ENCODE measurements around the gene MLPH.
"Not testable (repeated sequence)": the region's sequence is repeated elsewhere in the genome, so short reads cannot be mapped to it uniquely, and the experiment has no call there.

Gene MLPH

GRCh38 chr2:237588044-237588696 lies 101.1 kb downstream of the MLPH start:
- DNase-seq = no peak

GRCh38 chr2:237590272-237591140 lies 103.5 kb downstream of the MLPH start, which contains the start of gene RAB17:
TSS of gene RAB17 (minus strand) at chr2:237590734. CDS start at chr2:237586154, 4,580 bp downstream.
- peak; percentile 46 for DNase-seq

- no peak for DNase-seq
Observed at GRCh38 chr2:237591141-237591881, 104.3 kb downstream of the MLPH start.

GRCh38 chr2:237592425-237592980 lies 105.5 kb downstream of the MLPH start:
- DNase-seq = no peak

DNA sequence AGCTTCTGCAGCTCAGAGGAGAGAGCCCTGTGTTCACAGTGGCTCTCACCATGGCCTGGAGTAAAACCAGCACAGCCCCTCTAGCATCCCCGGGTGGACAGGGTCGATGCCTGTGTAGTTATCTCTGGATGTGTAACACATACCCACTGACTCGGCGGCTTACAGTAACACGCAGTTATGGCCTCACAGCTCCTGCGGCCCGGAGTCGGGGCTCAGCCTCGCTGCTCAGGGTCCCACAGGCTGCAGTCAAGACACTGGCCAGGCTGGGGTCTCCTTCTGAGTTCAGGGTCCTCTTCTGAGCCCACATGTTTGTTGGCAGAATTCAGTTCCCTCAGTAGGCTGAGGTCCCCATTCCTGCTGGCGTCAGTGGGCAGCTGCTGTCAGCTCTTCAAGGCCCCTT lies 106.0 kb downstream of the MLPH start:
- DNase-seq = no peak

DNA sequence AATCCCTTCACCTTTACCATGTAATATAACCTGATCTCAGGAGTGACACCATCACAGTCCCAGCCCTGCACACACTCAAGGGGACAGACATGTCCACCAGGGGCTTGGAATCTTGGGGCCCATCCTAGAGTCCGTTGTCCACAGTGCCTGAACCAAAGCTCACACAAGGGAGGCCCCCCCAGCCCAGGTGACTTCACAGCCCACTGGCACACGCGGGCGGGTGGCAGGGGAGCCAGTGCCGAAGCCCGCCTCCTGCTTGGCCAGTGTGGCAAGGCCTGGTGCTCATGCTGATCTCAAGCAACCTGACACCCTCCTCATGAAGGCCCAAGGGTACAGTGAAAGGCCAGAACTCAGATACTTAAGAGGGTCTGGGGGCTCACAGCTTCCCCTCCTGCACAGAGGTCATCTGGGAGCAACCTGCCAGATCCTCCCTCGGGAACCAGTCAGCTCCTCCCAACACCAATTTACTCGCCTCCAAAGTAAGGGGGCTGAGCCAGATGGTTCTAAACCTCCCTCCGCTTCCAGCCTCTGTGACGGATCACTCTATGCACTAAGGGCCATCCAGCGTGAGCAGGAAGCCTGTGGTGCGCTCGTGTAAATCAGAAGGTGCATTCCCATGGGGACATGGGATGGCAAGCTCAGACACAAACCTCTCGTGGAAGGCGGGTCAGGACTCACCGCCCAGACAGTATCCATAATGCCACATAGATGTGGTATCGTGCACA lies 106.7 kb downstream of the MLPH start:
- DNase-seq = no peak

GRCh38 chr2:237594514-237594871 lies 107.4 kb downstream of the MLPH start:
- DNase-seq = no peak

- not testable (repeated sequence) for DNase-seq
Observed at GRCh38 chr2:237595829-237596519, 108.9 kb downstream of the MLPH start.

- no peak for DNase-seq
Observed at GRCh38 chr2:237596520-237597195, 109.6 kb downstream of the MLPH start.

GRCh38 chr2:237597196-237598145 lies 110.4 kb downstream of the MLPH start:
- DNase-seq = no peak

GRCh38 chr2:237598468-237599208 lies 111.6 kb downstream of the MLPH start:
- DNase-seq = no peak

GRCh38 chr2:237599465-237600110 lies 112.5 kb downstream of the MLPH start:
- no peak for DNase-seq

GRCh38 chr2:237600205-237600846 lies 113.3 kb downstream of the MLPH start:
- DNase-seq = peak; percentile 64

- DNase-seq = no peak
Observed at GRCh38 chr2:237601453-237602116, 114.5 kb downstream of the MLPH start.

DNA sequence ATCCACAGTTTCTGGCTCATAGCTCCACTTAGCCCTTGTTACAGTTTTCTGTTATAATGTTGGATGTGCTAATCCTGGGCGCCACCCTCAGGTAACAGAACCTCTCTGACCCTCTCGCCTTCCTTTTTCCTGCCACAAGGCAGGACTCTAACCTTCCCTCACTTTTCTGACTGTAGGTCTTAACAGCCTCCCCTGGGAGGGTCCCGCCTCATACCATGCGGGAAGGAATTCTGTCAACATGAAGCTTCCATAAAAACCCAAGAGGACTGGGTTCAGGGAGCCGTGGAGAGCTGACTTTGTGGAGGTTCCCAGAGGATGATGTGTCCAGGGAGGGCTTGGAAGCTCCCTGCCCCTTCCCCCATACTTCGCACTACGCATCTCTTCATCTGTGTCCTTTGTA lies 115.4 kb downstream of the MLPH start:
- no peak for DNase-seq

DNA sequence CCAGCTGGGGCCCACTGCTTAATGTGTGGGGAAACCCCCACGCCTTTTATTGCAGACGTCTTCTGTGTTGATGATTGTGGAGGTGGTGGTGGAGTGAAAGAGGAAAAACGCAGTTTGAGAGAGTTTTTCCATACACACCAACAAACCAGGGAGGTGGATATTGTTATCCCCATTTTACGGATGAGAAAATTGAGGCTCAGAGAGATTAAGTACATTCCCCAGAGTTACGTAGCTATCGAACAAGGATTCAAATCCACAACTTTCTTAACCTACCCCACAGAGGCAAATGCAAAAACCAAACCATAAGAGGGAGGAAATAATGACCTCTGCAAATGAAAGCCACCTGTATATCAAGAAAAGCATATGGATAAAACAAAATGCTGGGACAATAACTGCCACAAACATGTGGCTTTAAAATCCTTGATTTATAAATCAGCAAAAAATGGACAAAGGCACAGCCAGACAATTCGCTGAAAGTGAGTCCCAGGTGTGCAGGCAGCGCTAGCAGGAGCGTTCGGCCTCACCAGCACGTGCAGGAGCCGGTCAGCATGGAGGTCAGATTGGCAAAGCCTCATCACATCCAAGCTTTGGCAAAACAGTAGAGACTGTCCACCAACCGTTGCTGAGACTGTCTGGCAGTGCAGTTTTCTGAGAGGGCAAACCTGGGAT lies 116.1 kb downstream of the MLPH start:
- no peak for DNase-seq

Data from fibroblast of skin of back (primary cell).